HG03457 (cell line): ENCODE data around the gene GDF9.

Source experiments
- ATAC-seq: cut with Tn5 transposase; IDR thresholded peaks from one replicate; pipeline ENCODE4 v1.9.1; 2021; ENCODE audit warnings: moderate number of reproducible peaks; ENCODE audit not compliant: unreplicated experiment

GDF9 gene, protein sequence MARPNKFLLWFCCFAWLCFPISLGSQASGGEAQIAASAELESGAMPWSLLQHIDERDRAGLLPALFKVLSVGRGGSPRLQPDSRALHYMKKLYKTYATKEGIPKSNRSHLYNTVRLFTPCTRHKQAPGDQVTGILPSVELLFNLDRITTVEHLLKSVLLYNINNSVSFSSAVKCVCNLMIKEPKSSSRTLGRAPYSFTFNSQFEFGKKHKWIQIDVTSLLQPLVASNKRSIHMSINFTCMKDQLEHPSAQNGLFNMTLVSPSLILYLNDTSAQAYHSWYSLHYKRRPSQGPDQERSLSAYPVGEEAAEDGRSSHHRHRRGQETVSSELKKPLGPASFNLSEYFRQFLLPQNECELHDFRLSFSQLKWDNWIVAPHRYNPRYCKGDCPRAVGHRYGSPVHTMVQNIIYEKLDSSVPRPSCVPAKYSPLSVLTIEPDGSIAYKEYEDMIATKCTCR

GRCh38 chr5:132866342-132867045 is at the start of gene GDF9, which contains the start of gene UQCRQ:
Gene GDF9, minus strand, starts transcription at chr5:132866469. Its CDS starts 1,936 bp downstream, at chr5:132864533.
Gene UQCRQ, plus strand, starts transcription at chr5:132866642. Its CDS starts 240 bp downstream, at chr5:132866882.
- ATAC-seq, result peak; percentile 99

- no peak for ATAC-seq
These were observed 49.4 kb upstream of the GDF9 start for GRCh38 chr5:132915681-132916080.

GRCh38 chr5:132909702-132910101 is 43.4 kb upstream of the GDF9 start:
- ATAC-seq, result no peak

GRCh38 chr5:132907161-132907560 is 40.9 kb upstream of the GDF9 start:
- no peak for ATAC-seq

GRCh38 chr5:132905938-132906337 is 39.7 kb upstream of the GDF9 start:
- ATAC-seq, result no peak

DNA sequence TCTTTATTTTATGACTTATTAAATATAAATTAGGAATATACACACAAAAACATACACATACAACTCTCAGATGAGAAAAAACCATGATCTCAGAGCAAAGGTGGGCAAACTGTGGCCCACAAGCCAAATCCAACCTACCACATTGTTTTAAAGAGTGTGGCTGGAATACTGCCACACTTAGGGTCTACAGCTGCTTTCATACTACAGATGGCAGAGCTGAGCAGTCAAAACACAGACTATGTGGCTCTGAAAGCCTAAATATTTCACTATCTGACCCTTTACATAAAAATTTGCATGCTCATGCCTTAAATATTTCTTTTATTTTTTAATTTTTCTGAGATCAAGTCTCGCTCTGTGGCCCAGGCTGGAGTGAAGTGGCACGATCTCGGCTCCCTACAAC is 35.5 kb upstream of the GDF9 start:
- no peak for ATAC-seq

DNA sequence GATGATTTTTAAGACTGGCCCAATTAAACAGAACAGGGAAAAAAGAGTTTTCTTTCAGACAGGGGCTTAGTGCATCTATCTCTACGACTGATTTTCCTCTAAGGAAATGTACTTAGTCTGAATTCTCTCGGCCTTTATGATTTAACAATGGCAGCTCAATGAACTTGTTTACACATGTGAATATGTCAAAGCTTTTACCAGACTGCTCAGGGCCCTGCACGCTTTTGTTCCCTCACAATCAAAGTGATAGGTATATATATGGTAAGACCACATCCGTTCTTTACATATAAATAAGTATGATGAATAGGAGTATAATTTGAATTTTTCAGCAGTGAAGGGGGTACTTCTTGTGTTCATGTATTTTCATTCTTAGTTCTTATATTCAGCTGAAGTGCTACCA is 34.8 kb upstream of the GDF9 start:
- ATAC-seq, result no peak

- ATAC-seq, result no peak
These were observed 31.8 kb upstream of the GDF9 start for GRCh38 chr5:132898094-132898493.

DNA sequence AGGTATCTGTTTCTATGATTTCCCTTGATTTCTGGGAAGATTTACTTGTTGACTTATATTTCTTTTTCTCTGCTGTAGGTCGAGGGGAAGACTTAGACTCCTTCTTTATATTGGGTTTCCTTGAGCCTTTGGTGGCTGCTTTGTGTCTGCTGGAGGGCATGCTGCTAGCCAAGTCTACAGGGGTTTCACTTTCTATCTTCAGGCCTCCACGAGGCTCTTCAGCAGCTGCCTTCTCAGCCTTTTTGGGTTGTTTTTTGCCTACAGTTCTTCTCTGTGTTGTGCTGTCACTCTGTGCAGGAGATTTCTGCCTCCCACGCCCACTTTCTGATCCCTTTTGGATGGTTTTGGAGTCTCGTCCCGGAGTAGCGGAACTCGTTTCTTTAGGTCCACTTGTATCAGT is 30.4 kb upstream of the GDF9 start:
- no peak for ATAC-seq

- no peak for ATAC-seq
These were observed 29.5 kb upstream of the GDF9 start for GRCh38 chr5:132895719-132896305.

DNA sequence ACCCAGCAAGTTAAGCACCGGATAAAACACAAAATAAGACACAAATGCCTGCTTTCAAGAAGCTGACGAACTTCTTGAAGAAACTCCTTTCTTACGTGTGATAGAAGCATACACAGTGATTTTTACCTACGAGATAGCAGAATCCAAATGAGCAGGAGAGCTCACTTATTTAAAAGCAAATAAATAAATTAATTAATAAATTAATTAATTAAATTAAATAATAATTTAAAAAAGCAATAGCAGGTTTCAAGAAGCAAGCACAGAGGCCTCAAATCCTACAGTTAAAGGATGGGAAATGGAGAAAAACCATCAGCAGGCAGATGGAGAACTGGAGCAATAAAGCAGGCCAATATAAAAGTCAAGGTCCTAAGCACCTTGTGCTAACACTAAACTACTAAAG is 24.5 kb upstream of the GDF9 start:
- ATAC-seq, result no peak

- ATAC-seq, result no peak
These were observed 23.2 kb upstream of the GDF9 start for GRCh38 chr5:132889501-132889900.

GRCh38 chr5:132887283-132887682 is 21.0 kb upstream of the GDF9 start:
- ATAC-seq, result no peak

GRCh38 chr5:132886064-132886823 is 20.0 kb upstream of the GDF9 start:
- ATAC-seq, result no peak

DNA sequence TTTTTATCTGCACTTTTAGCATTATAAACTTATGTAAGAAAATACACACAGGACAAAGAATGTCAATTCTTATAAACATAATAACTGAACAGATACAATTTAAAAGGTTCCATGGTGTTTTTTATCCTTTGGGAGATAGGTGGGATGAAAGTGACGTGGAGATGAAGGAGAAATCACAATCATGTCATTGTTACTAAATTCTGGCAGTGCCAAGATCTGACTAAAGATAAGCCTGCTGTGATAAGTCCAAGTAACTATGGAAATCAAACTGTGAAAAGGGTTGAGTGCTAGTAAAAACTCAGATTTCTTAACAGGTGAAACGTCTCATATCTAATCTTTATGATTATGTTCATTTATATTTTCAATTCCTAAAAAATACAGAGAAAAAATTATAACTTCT is 18.3 kb upstream of the GDF9 start:
- no peak for ATAC-seq

- ATAC-seq, result no peak
These were observed 17.1 kb upstream of the GDF9 start for GRCh38 chr5:132883261-132883834.

GRCh38 chr5:132877938-132878337 is 11.7 kb upstream of the GDF9 start:
- ATAC-seq, result no peak

GRCh38 chr5:132877466-132877865 is 11.2 kb upstream of the GDF9 start:
- ATAC-seq, result no peak

DNA sequence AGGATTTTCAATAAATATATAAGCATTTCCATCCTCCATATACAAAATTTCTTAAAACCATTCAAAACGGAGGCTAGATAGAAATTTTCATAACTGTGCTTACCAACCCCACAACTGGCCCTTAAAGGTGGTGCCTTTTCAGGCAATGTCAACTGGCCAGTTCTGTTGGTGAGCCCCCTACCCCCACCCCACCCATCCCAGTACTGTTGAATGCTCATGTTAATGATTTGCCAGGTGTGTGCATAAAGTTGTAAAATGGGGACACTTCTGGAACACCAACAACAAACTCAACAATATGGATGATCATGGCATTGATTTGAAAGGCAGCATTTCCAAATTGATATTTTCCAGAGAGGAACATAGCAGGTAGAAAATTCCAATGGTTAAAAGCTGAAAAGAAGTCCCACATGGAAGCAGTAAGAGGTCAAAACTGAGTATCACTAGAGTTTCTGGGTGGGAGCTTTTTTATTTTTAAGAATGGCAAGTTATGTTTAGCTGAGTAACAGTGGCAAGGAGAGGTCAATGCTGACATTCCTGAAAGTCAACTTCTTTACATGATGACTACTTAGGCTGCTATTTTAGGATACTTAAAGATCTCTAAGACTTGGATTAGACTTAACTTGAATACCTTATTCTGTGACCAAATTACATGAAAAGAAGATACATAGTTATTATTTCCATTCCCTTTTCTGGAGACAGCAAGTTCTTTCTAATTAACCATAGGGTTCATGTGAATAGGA is 9.9 kb upstream of the GDF9 start:
- ATAC-seq, result no peak

DNA sequence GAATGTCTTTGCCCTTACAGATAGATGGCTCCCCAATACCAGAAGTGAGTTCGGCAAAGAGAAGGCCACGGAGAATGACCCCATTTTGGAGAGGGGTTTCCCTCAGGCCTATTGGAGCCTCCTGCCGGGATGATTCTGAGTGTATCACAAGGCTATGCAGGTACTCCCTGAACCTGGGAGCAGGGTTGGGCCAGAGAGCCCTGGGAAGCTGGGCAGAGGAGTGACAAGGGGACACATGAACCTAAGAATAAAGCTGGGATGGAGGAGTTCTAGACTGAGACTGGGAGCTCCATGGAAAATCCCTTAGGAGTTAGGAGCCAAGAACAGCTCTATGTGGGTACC is 7.6 kb upstream of the GDF9 start:
- ATAC-seq, result no peak
